Hair follicular keratinocyte (primary cell): ENCODE data around the gene URB1. TPM values are rescaled to one million over a fixed set of nuclear protein-coding genes. Genes with fewer than 3 reads are reported as not detected.

ENCODE experiments used
- total RNA-seq: library from RNA; depleted of rRNA; stranded (reverse); fragments of >200 nt; gene quantifications from 2 replicates; pipeline ENCODE4 v1.2.3, GENCODE V29; 2015

URB1 gene, protein sequence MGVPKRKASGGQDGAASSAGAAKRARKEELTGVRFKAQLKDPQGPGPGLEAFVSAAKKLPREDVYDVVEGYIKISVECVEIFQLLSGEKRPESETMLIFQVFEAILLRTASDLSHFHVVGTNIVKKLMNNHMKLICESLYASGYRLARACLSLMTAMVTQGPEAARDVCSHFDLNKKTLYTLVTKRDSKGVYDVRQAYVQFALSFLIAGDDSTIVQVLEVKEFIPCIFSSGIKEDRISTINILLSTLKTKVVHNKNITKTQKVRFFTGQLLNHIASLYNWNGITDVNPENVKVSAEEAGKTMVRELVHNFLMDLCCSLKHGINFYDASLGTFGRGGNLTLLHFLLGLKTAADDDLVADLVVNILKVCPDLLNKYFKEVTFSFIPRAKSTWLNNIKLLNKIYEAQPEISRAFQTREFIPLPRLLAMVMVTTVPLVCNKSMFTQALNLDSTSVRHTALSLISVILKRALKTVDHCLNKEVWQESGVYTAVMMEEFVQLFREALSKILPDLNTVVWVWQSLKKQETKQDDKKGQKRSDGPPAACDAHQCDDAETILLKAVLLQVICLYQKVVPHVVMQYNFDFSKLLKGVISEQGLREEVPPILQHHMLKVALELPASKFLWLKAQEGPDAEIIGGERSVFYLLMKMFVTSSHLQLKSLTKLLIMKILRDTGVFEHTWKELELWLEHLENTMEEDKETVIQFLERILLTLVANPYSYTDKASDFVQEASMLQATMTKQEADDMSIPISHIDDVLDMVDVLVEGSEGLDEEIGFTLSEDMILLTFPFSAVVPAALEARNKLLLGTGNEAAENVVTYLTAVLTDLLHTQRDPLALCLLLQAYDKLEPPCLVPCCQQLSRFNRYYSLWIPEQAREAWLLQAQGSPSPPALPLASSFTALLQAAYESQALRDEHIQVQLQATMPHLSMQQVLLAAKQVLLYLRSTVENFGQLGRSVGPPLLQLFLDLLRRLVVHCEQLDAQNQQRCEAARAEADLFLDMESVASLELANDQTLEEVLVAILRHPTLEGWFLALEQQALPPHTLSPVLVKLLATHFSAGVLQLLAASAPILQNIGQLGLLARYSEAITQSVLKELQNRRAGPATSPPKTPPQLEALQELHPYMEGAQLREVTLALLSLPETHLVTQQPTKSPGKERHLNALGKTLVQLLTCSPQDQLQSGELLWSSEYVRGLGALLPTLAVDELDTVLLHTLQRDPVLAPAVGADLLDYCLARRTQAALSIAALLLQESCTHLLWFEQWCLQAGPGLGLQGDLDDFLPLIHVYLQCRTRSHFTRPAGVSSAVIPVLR (N-terminal part only)
- 28.9 and 29.0 TPM in 2 replicates for total RNA-seq

DNA sequence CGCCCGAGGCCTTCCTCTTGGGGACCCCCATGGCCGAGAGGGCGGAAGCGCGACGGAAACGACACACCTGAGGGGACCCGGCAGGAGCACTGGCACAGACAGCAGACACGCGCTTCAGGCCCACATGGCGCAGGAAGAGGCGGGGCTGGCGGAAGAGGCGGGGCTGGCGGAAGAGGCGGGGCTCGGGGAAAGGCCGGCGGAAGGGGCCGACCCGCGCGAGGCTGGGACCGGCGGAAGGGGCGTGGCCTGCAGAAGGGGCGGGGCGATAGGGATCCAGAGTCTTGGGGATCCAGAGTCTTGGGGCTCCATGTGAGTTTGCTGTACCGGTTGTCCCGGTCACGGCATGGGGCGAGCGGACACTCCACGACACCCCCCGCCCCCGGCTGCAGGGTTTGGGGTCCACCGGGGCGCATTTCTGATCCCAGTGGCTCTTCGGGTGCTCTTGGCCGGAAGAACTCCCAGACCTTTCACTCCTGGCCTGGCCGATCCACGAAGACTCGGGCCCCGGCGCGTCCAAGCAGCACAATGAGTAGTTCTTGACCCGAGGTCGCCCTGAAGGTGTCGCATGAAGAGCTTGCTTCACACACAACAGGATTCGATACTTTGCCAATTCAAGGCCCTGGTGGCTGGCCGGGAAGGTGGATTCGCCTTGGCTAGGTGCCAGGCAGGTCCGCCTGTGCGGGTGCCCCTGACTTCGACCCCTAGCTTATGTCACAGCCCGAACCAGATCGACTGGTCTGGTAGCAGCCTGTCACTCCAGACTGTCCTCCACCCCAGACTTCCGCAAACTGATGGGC, at the start of gene URB1:
Gene URB1 (minus strand): TSS at position 133 of the 797 bp plus-strand sequence. CDS start 102 bp downstream, at position 31.

DNA sequence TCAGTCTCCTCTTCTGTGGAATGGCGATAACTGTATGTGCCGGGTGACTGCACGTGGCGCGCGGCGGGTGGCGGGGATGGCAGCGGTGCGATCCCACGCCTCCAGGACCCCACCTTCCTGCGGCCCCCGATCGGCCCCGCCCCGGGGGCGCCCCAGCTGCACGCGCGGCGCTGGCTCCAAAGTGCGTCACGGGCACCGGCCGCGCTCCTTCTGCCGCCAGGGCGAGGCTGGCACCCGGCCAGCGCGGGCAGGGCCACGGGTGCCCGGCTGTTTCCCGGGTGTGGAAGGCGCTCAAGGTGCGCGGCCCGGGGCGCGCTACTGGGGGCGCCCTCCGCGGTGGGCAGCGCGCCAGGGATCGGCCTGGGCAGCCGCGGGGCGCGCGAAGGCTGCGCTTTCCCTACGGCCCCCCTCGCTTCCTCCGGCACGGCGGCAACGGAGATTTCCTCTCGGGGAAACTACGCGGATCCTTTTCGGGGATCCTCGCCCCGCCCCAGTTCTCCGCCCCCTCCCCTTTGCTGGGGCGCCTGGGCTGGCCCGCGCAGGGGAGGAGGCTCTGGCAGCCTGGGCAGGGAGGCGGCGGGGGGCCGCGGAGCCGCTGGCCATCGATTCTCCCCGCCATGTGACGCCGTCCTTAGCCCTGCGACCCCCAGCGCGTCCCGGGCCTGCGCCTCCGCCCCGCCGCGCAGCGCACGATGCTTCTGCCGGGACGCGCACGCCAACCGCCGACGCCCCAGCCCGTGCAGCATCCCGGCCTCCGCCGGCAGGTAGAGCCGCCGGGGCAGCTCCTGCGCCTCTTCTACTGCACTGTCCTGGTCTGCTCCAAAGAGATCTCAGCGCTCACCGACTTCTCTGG, 19.6 kb upstream of the URB1 start, which contains the start of gene EVA1C:
Gene EVA1C (plus strand): TSS at position 545 of the 853 bp plus-strand sequence. CDS start 148 bp downstream, at position 693.

DNA sequence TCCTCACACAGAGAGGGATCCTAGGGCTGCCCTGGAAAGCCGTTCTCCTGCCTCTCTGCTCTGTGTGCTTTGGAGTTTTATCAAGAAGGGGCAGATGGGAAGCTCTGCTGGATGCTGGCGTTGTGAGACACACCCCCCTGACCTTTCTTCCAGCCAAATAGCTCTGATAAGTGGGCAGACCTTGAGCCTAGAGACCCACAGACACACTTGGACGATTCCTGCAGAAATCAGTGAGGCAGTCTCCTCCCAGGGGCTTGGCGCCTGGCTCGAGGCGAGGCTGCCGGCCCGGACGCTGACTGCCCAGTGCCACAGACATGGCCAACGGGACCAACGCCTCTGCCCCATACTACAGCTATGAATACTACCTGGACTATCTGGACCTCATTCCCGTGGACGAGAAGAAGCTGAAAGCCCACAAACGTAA, 94.1 kb downstream of the URB1 start, which contains the start of gene MRAP:
Gene MRAP (plus strand): TSS at position 198 of the 424 bp plus-strand sequence. CDS start 117 bp downstream, at position 315.

DNA sequence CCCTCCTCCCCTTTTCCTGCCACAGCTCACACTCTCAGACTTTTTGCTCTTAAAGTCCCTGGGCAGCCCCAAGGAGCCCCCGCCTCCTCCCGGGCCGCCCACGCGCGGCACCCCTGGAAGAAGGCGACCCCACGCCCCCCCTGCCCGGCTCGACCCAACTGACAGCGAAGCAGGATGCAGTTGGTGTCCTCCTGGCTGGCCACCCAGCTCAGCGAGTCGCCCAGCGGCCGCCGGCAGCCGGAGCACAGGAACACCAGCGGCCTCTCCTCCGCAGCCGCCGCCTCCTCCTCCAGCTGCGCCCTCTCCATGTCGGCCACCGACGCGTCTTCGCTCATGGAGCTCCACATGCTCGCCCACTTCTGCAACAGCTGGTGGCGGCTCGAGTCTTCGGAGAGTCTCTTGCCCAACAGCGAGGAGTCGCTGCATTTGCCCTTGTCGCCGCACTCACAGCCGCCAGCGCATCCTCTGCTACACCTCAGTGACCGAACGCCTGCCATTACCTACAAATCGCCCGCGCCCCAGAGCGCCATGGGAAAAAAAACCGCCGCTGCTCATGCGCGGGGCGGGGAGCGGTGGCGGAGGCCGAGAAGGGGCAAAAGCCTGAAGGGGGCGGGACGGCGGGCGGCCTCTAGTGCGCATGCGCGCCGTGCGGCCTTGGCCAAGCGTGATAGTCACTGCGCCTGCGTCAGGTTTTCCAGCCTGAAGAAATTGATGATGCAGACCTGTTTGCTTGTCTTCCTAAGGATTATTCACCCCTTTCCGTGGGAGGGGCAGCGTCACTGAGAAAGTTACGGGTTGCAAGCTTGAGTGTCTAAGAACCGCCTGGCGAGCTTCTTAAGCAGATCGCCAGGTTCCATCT, 114.1 kb downstream of the URB1 start, which contains the start of gene MIS18A:
Gene MIS18A (minus strand): TSS at position 532 of the 859 bp plus-strand sequence. CDS start 35 bp downstream, at position 497.

Other genes with a start within 250 kb of the URB1 start
- gene MIS18A, start 114.0 kb downstream of the URB1 start, total RNA-seq, result 11.4 and 25.1 TPM in 2 replicates
- not detected in 2 replicates for gene MRAP, start 94.2 kb downstream of the URB1 start, total RNA-seq
- 8.4 and 21.5 TPM in 2 replicates for gene EVA1C, start 19.7 kb upstream of the URB1 start, total RNA-seq
- not detected in 2 replicates for gene TCP10L, start 192.5 kb upstream of the URB1 start, total RNA-seq
- gene CFAP298, start 219.4 kb upstream of the URB1 start, total RNA-seq, result 40.4 and 58.9 TPM in 2 replicates